ENCODE measurements around the gene MRPL11.

Gene MRPL11

GRCh38 chr11:66409226-66409625 is 29.4 kb downstream of the MRPL11 start:
- TF ChIP-seq, protein P1, sequence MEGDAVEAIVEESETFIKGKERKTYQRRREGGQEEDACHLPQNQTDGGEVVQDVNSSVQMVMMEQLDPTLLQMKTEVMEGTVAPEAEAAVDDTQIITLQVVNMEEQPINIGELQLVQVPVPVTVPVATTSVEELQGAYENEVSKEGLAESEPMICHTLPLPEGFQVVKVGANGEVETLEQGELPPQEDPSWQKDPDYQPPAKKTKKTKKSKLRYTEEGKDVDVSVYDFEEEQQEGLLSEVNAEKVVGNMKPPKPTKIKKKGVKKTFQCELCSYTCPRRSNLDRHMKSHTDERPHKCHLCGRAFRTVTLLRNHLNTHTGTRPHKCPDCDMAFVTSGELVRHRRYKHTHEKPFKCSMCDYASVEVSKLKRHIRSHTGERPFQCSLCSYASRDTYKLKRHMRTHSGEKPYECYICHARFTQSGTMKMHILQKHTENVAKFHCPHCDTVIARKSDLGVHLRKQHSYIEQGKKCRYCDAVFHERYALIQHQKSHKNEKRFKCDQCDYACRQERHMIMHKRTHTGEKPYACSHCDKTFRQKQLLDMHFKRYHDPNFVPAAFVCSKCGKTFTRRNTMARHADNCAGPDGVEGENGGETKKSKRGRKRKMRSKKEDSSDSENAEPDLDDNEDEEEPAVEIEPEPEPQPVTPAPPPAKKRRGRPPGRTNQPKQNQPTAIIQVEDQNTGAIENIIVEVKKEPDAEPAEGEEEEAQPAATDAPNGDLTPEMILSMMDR (IDR thresholded peaks at IDR 0.05; ENCODE audit: extremely low read depth, missing control alignments) = no peak
- DNase-seq (ENCODE audit: low spot score) = no peak

- peak; percentile 98 for DNase-seq (ENCODE audit: low spot score)
- TF ChIP-seq, protein P1 (IDR thresholded peaks at IDR 0.05; ENCODE audit: extremely low read depth, missing control alignments) = peak; percentile 99
Measured at GRCh38 chr11:66408488-66409214, 30.0 kb downstream of the MRPL11 start.

DNA sequence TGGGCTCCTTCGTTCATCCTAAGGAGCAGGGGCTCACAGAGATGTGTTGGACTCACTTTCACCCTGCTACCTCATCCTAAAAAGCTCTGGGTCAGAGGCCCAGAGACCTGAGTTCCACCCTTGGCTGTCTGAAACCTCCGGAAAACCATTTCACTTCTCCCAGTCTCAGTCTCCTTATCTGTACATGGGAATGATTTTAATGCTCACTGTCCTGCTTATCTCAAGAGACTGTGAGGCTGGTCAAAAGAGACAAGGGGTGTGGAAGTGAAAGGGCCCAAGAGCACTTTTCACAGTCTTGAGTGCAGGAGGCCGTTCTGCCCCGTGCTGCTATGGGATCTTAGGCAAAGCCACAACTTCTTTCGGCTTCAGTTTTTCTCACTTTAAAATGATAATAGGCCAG is 31.0 kb downstream of the MRPL11 start:
- DNase-seq (ENCODE audit: low spot score) = no peak
- TF ChIP-seq, protein P1 (IDR thresholded peaks at IDR 0.05; ENCODE audit: extremely low read depth, missing control alignments) = no peak

- TF ChIP-seq, protein P1 (IDR thresholded peaks at IDR 0.05; ENCODE audit: extremely low read depth, missing control alignments) = no peak
- no peak for DNase-seq (ENCODE audit: low spot score)
Measured at GRCh38 chr11:66393954-66394353, 44.7 kb downstream of the MRPL11 start.

DNA sequence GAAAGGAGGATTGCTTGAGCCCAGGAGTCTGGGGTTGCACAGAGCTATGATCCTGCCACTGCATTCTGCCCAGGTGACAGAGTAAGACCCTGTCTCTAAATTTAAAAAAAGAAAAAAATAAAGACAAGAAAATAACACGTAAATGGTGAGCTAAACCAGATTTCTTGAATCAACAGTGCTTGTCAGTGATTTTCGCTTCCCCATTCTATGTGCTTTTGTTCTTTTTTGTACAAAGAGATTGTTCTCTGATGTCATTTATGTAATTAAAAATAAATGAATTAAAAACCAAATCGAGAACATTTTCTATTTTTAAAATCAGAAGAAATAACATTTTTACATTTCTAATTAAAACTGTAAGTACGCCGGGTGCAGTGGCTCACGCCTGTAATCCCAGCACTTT is 47.3 kb downstream of the MRPL11 start:
- DNase-seq (ENCODE audit: low spot score) = peak; percentile 14
- TF ChIP-seq, protein P1 (IDR thresholded peaks at IDR 0.05; ENCODE audit: extremely low read depth, missing control alignments) = no peak

DNA sequence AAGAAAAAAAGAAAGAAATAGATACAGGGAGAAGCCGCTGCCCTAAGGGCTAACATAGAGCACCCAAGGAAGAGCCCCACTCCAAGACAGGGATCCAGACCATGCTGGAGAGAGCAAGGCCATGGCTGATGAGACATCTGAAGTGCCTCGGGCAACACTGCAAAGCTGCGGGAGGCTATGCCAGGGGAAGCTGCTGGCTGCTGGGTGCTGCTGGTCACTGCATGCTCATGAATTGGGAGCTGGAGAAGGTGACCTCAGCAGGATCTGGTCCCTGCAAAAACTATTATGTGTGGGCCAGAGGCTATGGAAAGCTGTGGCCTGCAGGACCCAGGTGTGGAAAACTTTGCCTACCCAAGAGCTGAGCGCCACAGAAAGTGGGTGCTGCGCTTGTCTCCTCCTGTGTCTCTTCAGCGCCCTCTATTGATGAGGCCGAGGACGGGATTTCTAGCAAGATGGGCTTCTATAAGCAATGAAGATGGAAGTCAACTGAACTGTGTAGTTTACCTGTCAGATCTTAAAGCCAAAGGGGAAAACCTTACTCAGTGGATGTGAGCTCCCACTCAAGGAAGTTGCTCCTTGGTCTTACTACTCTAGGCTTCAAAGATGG is 49.8 kb downstream of the MRPL11 start:
- DNase-seq (ENCODE audit: low spot score) = peak; percentile 73
- TF ChIP-seq, protein P1 (IDR thresholded peaks at IDR 0.05; ENCODE audit: extremely low read depth, missing control alignments) = peak; percentile 69

Measured in GM20000 (cell line).